HepG2 (cell line): ENCODE measurements around the gene AUTS2. TPM values are rescaled to one million over a fixed set of nuclear protein-coding genes. Genes with fewer than 3 reads are reported as not detected.

Source experiments
- ATAC-seq: fragments of 200-7000 bp; cut with Tn5 transposase; 3 replicates; pipeline ENCODE4 v1.9.1; 2020; ENCODE audit warnings: mild to moderate bottlenecking, moderate library complexity
- BruUV-seq: library from RNA; stranded (reverse); fragments of 400-500 nt; replicated peaks from 2 replicates; lab custom pipeline; 2021; lab: Mats Ljungman, UMichigan
- CTCF ChIA-PET: fragments of 300-600 bp; formaldehyde crosslinking; extraction: SDS; loops from one replicate; lab custom pipeline; 2021; ENCODE audit warnings: low total read pairs, inconsistent platforms, low intra/inter-chr PET ratio; lab: Yijun Ruan, JAX
- POLR2A ChIA-PET: fragments of 350-600 bp; sonication (Branson Sonifier 250); formaldehyde crosslinking; loops from one replicate; lab custom pipeline; 2020; ENCODE audit warnings: antibody characterized with exemption, inconsistent platforms; lab: Yijun Ruan, JAX
- DNase-seq: peaks from one replicate; pipeline ENCODE4 v3.0.0-alpha.2; 2015; ENCODE audit warnings: low spot score
- FAIRE-seq: peaks from 3 replicates; lab custom pipeline; 2011; peaks lifted over from hg19 to GRCh38; lab: Jason Lieb, UNC
- H2AFZ ChIP-seq: one replicate; pipeline ENCODE4 v1.6.1; 2011; ENCODE audit warnings: low read length, inconsistent platforms
- H3K27ac ChIP-seq: fragments of 300-600 bp; 3 replicates; pipeline ENCODE4 v1.8.0; 2011; ENCODE audit warnings: mixed run types, mild to moderate bottlenecking, mixed read lengths, low read length, inconsistent platforms; ENCODE audit not compliant: insufficient read depth; ENCODE audit errors: extremely low read length
- H3K27me3 ChIP-seq, 2 experiments: fragments of 200-600 bp in 1 of 2; 2 replicates in 1 of 2; 3 replicates in 1 of 2; pipeline versions ENCODE4 v1.6.0 to v1.8.0; 2011; ENCODE audit warnings: low read length in 2 of 2, mild to moderate bottlenecking in 2 of 2, moderate library complexity in 2 of 2, inconsistent platforms in 1 of 2; ENCODE audit not compliant: insufficient read depth in 2 of 2, control insufficient read depth in 1 of 2
- H3K36me3 ChIP-seq, 2 experiments: fragments of 200-600 bp in 1 of 2; replicated peaks in 1 of 2; 2 replicates in 1 of 2; 3 replicates in 1 of 2; pipeline versions ENCODE4 v1.5.1 to v1.8.0; 2011; ENCODE audit warnings: low read length in 2 of 2, inconsistent platforms in 1 of 2; ENCODE audit not compliant: insufficient read depth in 2 of 2, control insufficient read depth in 1 of 2
- H3K4me1 ChIP-seq: 2 replicates; pipeline ENCODE4 v1.5.1; 2012; ENCODE audit warnings: low read length, inconsistent platforms; ENCODE audit not compliant: insufficient read depth
- H3K4me2 ChIP-seq: 2 replicates; pipeline ENCODE4 v1.6.0; 2011; ENCODE audit warnings: low read depth, low read length, inconsistent platforms
- H3K4me3 ChIP-seq, 3 experiments: fragments of 200-600 bp in 1 of 3; sonication (generic), shearing (Covaris generic) in 1 of 3; replicated peaks in 1 of 3; 2 replicates each; pipeline ENCODE4 v1.5.1; 2011 to 2016; ENCODE audit warnings: low read length in 3 of 3, inconsistent platforms in 2 of 3, low read depth in 2 of 3, mild to moderate bottlenecking in 2 of 3, control low read depth in 1 of 3, mixed read lengths in 1 of 3; ENCODE audit not compliant: insufficient read depth in 1 of 3
- H3K79me2 ChIP-seq: one replicate; pipeline ENCODE4 v1.6.1; 2011; ENCODE audit warnings: low read length, inconsistent platforms; ENCODE audit not compliant: insufficient read depth
- H3K9ac ChIP-seq: 2 replicates; pipeline ENCODE4 v1.6.0; 2011; ENCODE audit warnings: mild to moderate bottlenecking, low read depth, low read length, inconsistent platforms; ENCODE audit not compliant: insufficient read depth
- H3K9me3 ChIP-seq: 2 replicates; pipeline ENCODE4 v1.5.1; 2012; ENCODE audit warnings: mild to moderate bottlenecking, low read length
- H4K20me1 ChIP-seq: 2 replicates; pipeline ENCODE4 v1.6.0; 2011; ENCODE audit warnings: inconsistent platforms, mild to moderate bottlenecking, low read length, moderate library complexity; ENCODE audit not compliant: insufficient read depth
- BRCA1 ChIP-seq: sonication (generic); formaldehyde crosslinking; IDR thresholded peaks from 2 replicates; pipeline ENCODE4 v1.4.0; 2020; ENCODE audit warnings: missing genetic modification reagents
- TEAD3 ChIP-seq: optimal IDR thresholded peaks from 2 replicates; pipeline ENCODE3; 2016; ENCODE audit warnings: borderline replicate concordance
- ZBTB26 ChIP-seq: IDR thresholded peaks from 2 replicates; pipeline ENCODE4 v1.6.1; 2016; ENCODE audit warnings: missing compliant biosample characterization, missing genetic modification reagents, borderline replicate concordance
- ZNF251 ChIP-seq: sonication (generic); formaldehyde crosslinking; IDR thresholded peaks from 2 replicates; pipeline ENCODE4 v1.9.0; 2021; ENCODE audit warnings: mild to moderate bottlenecking, missing genetic modification reagents
- ZNF670 ChIP-seq: sonication (generic); formaldehyde crosslinking; IDR thresholded peaks from 2 replicates; pipeline ENCODE4 v1.8.0; 2022; ENCODE audit warnings: mild to moderate bottlenecking, missing genetic modification reagents, borderline replicate concordance
- ZSCAN22 ChIP-seq: sonication (generic); formaldehyde crosslinking; IDR thresholded peaks from 2 replicates; pipeline ENCODE4 v1.4.0; 2020; ENCODE audit warnings: mild to moderate bottlenecking, missing genetic modification reagents
- WGBS: methylation state at CpG from one replicate; pipeline ENCODE4 v1.1.6; 2017; ENCODE audit warnings: low lambda C conversion rate; 5-methylcytosine and 5-hydroxymethylcytosine counted together
- in situ Hi-C: cut with HindIII; loops from 2 replicates; pipeline ENCODE4 v1.10.0; 2017; ENCODE audit warnings: low pct_unique_long_range_greater_than_20kb; ENCODE audit not compliant: extremely low pct_ligation_motif_present
- intact Hi-C: fragments of 100-400 bp; cut with micrococcal nuclease; formaldehyde crosslinking; loops from one replicate; pipeline ENCODE4 v1.10.0; 2022; ENCODE audit not compliant: unreplicated experiment
- polyA plus RNA-seq, 8 experiments: library from polyadenylated mRNA; depleted of rRNA in 3 of 8; stranded (reverse) in 7 of 8; unstranded in 1 of 8; fragments of >200 nt; fragmentation: Illumina TruSeq in 4 of 8; extraction: Trizol in 4 of 8; gene quantifications; 2 replicates each; pipeline versions ENCODE4 v1.2.1 to v1.2.3, GENCODE V29; 2011 to 2016; ENCODE audit warnings: low read depth in 4 of 8, missing spikeins in 1 of 8, mixed read lengths in 1 of 8; ENCODE audit not compliant: insufficient read depth in 1 of 8
- total RNA-seq, 5 experiments: library from RNA; depleted of rRNA; stranded (reverse); fragments of >200 nt; fragmentation: Illumina TruSeq; extraction: Trizol; gene quantifications; 2 replicates each; pipeline ENCODE4 v1.2.3, GENCODE V29; 2016; ENCODE audit warnings: low read depth in 1 of 5
- TF ChIP-seq, protein P1 (sequence below): IDR thresholded peaks from 2 replicates; pipeline ENCODE4 v1.6.1; 2016; ENCODE audit warnings: missing biosample characterization, missing genetic modification reagents, low read depth

The AUTS2 gene
- total and polyA plus RNA-seq, 2 of the 13 experiments (the other 11 are each of a cell fraction or from before 2014, with no cell fraction given) = 0.38 TPM; not detected in 1

DNA sequence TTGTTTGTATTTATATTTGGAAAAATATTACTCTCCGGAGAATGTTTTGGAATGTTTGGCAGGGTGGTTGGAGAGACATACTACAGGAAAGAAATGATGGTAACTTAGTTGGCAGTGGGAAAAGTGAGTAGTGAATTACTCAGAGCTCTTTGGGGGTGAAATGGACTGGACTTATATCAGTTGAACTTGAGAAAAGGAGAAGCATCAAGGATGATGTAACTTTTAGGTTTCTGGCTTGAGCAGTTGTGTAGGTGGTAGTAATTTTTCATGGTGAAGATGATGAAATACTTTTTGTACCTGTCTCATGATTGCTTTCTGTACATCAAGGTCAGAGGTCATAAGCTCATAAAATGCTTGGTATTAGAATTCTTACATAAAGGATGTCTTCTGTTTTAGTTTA, 617.2 kb downstream of the AUTS2 start:
- intact Hi-C loops = no loop called here
- CTCF ChIA-PET = no interaction called here

More for the DNA sequence above, 617.2 kb downstream of the AUTS2 start:
- H3K4me1 ChIP-seq = no peaks in the 10 kb centered on the region
- H2AFZ ChIP-seq = no peak overlapping the region
- 26% methylated on average over 1 of the region's 1 CpG for WGBS
- H4K20me1 ChIP-seq = no peaks in the 10 kb centered on the region
- no peak overlapping the region for H3K9ac ChIP-seq
- no peak for FAIRE-seq
- no peaks in the 10 kb centered on the region for H3K36me3 ChIP-seq
- no peak overlapping the region for H3K4me2 ChIP-seq
- H3K27me3 ChIP-seq = no peaks in the 10 kb centered on the region
- H3K27ac ChIP-seq = no peak overlapping the region
- no peak for TF ChIP-seq ZNF670 (CRISPR knock-in tag)
- TF ChIP-seq TEAD3 (CRISPR knock-in tag) = no peak
- TF ChIP-seq, protein P1, sequence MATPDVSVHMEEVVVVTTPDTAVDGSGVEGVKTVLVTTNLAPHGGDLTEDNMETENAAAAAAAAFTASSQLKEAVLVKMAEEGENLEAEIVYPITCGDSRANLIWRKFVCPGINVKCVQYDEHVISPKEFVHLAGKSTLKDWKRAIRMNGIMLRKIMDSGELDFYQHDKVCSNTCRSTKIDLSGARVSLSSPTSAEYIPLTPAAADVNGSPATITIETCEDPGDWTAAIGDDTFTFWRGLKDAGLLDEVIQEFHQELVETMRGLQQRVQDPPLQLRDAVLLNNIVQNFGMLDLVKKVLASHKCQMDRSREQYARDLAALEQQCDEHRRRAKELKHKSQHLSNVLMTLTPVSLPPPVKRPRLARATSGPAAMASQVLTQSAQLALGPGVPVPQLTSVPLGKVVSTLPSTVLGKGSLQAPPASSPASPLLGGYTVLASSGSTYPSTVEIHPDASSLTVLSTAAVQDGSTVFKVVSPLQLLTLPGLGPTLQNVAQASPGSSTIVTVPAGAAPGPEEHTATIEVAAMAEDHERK = no peak
- TF ChIP-seq BRCA1 (CRISPR knock-in tag) = no peak
- no peak for TF ChIP-seq ZNF251 (CRISPR knock-in tag)
- no peak for TF ChIP-seq ZSCAN22 (CRISPR knock-in tag)
- TF ChIP-seq ZBTB26 = no peak
- TF ChIP-seq, all 625 proteins: peak for 0
- in situ Hi-C loops = no loop called here
- ATAC-seq = no peak
- no peaks in the 10 kb centered on the region for H3K79me2 ChIP-seq
- BruUV-seq = no TSS peak
- no peak overlapping the region for H3K4me3 ChIP-seq
- no peaks in the 10 kb centered on the region for H3K9me3 ChIP-seq
- no peak for DNase-seq
- POLR2A ChIA-PET = no interaction called here
